ENCODE results near the gene CDH23. TPM values are rescaled to one million over a fixed set of nuclear protein-coding genes. Genes with fewer than 3 reads are reported as not detected.

The CDH23 gene
- total RNA-seq, 1 experiment from 2014 or later, result 0.34 TPM

DNA sequence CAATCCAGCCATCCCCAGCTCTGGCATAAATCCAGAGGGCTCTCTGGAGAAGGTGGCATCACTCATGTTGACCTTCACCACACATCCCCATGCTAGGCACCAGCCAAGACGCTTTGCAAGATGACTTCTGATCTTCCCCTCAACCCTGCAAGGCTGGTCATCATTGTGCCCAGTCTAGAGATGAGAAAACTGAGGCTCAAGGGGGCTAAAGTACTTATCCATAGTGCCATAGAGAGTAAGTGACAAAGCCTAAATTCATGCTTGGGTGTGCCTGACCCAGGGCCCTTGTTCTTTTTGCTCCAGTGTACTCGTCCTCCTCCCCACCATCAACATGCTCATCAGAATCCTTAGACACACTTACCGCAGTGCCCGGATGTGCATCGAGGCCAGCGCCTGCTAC, 324.6 kb downstream of the CDH23 start:
- Mint-ChIP-seq H3K27me3 (ENCODE audit: insufficient read depth, unreplicated experiment) (no peaks in the 10 kb centered on the region), H3K27ac (ENCODE audit: unreplicated experiment) (no peak overlapping the region), H3K4me3 (ENCODE audit: unreplicated experiment) (no peak overlapping the region), H3K9me3 (ENCODE audit: unreplicated experiment) (peaks cover 8% of the 10 kb centered on the region), H3K36me3 (ENCODE audit: insufficient read depth, unreplicated experiment) (no peaks in the 10 kb centered on the region), H3K4me1 (ENCODE audit: low read depth, unreplicated experiment) (peaks cover 8% of the 10 kb centered on the region)
- ChIA-PET CTCF (no interaction called here), POLR2A (no interaction called here)
- H3K9me3 ChIP-seq, result no peaks in the 10 kb centered on the region
- DNase-seq, result no peak
- peaks cover 2% of the 10 kb centered on the region; the same call in 1 of the 2 replicates for H3K4me1 ChIP-seq
- H3K4me3 ChIP-seq (ENCODE audit: low read depth, low read length), result no peak overlapping the region
- H3K36me3 ChIP-seq (ENCODE audit: control insufficient read depth, insufficient read depth, low read length), result no peaks in the 10 kb centered on the region
- intact Hi-C loops (cut with micrococcal nuclease; ENCODE audit: unreplicated experiment), result no loop called here
- 0 out of 2 replicates have a peak, but pooled peaks cover 1% of the 10 kb centered on the region for H3K27me3 ChIP-seq (replicated peaks; ENCODE audit: control insufficient read depth, insufficient read depth, low read length)
- BruUV-seq (replicated peaks), result no TSS peak
- TF ChIP-seq, protein P1, sequence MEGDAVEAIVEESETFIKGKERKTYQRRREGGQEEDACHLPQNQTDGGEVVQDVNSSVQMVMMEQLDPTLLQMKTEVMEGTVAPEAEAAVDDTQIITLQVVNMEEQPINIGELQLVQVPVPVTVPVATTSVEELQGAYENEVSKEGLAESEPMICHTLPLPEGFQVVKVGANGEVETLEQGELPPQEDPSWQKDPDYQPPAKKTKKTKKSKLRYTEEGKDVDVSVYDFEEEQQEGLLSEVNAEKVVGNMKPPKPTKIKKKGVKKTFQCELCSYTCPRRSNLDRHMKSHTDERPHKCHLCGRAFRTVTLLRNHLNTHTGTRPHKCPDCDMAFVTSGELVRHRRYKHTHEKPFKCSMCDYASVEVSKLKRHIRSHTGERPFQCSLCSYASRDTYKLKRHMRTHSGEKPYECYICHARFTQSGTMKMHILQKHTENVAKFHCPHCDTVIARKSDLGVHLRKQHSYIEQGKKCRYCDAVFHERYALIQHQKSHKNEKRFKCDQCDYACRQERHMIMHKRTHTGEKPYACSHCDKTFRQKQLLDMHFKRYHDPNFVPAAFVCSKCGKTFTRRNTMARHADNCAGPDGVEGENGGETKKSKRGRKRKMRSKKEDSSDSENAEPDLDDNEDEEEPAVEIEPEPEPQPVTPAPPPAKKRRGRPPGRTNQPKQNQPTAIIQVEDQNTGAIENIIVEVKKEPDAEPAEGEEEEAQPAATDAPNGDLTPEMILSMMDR (IDR thresholded peaks at IDR 0.05; ENCODE audit: insufficient read depth in 1 of 2, low read depth in 1 of 2, low read length in 1 of 2, severe bottlenecking in 1 of 2, unreplicated experiment in 1 of 2), result no peak

DNA sequence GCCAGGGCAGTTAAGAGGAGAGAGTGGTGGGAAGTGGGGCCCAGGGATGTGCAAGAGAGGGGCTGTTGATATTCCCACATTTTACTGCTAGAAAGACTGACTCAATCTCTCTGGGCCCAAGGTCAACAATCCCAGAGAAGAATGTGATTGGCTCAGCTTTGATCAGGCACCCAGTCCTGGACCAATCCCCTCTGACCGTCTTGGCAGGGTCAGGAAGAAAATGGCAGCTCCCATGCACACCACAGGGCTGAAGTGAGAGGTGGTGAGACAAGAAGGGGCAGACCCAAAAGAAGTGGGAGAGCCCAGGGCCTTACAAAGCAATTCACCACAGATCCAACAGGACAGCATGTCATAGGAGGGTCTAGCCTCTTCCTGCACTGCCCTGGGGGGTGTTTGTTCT, 326.1 kb downstream of the CDH23 start:
- H3K4me1 Mint-ChIP-seq (ENCODE audit: low read depth, unreplicated experiment), result peaks cover 15% of the 10 kb centered on the region
- ChIA-PET CTCF (no interaction called here), POLR2A (no interaction called here)
- no peaks in the 10 kb centered on the region for H3K36me3 Mint-ChIP-seq (ENCODE audit: insufficient read depth, unreplicated experiment)
- H3K4me3 Mint-ChIP-seq (ENCODE audit: unreplicated experiment), result no peak overlapping the region
- DNase-seq, result no peak
- peaks cover 8% of the 10 kb centered on the region for H3K9me3 Mint-ChIP-seq (ENCODE audit: unreplicated experiment)
- H3K27me3 Mint-ChIP-seq (ENCODE audit: insufficient read depth, unreplicated experiment), result no peaks in the 10 kb centered on the region
- Histone ChIP-seq H3K9me3 (no peaks in the 10 kb centered on the region), H3K4me3 (ENCODE audit: low read depth, low read length) (no peak overlapping the region), H3K36me3 (ENCODE audit: control insufficient read depth, insufficient read depth, low read length) (no peaks in the 10 kb centered on the region), H3K4me1 (peaks cover 10% of the 10 kb centered on the region; the same call in 1 of the 2 replicates), H3K27me3 (replicated peaks; ENCODE audit: control insufficient read depth, insufficient read depth, low read length) (0 out of 2 replicates have a peak, but pooled peaks cover 1% of the 10 kb centered on the region)
- TF ChIP-seq, protein P1 (IDR thresholded peaks at IDR 0.05; ENCODE audit: insufficient read depth in 1 of 2, low read depth in 1 of 2, low read length in 1 of 2, severe bottlenecking in 1 of 2, unreplicated experiment in 1 of 2), result no peak
- no TSS peak for BruUV-seq (replicated peaks)
- no peak overlapping the region for H3K27ac Mint-ChIP-seq (ENCODE audit: unreplicated experiment)
- intact Hi-C loops (cut with micrococcal nuclease; ENCODE audit: unreplicated experiment), result no loop called here

DNA sequence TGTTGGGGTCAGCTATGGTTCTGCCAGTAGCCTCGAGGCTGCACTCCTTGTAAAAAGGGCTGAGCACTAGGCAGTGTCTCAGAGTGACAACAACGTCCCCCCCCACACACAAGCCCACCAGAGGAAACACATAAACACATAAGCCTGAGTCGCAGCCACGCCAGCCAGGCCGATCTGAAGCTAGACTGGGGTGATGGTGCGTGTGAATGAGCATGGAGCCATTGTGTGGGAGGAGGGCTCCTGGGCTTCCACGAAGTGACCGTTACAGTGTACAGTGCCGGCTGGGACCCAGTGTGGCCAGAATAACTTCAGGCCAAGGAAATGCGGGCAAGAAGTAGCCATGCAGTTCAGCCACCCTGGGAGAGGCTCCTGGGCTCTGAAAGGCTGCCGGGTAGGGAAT, 326.6 kb downstream of the CDH23 start:
- ChIA-PET CTCF (interaction anchor here (0.5 to 0.9 kb wide), 2 partner anchors 63 to 201 kb away, joined by 3 to 4 read pairs; no protein-coding TSS in a partner anchor), POLR2A (no interaction called here)
- Mint-ChIP-seq H3K27ac (ENCODE audit: unreplicated experiment) (no peak overlapping the region), H3K4me1 (ENCODE audit: low read depth, unreplicated experiment) (peaks cover 15% of the 10 kb centered on the region), H3K4me3 (ENCODE audit: unreplicated experiment) (no peak overlapping the region), H3K36me3 (ENCODE audit: insufficient read depth, unreplicated experiment) (no peaks in the 10 kb centered on the region), H3K27me3 (ENCODE audit: insufficient read depth, unreplicated experiment) (no peaks in the 10 kb centered on the region), H3K9me3 (ENCODE audit: unreplicated experiment) (peaks cover 8% of the 10 kb centered on the region)
- Histone ChIP-seq H3K36me3 (ENCODE audit: control insufficient read depth, insufficient read depth, low read length) (no peaks in the 10 kb centered on the region), H3K4me3 (ENCODE audit: low read depth, low read length) (no peak overlapping the region), H3K27me3 (replicated peaks; ENCODE audit: control insufficient read depth, insufficient read depth, low read length) (0 out of 2 replicates have a peak, but pooled peaks cover 1% of the 10 kb centered on the region), H3K4me1 (peaks cover 11% of the 10 kb centered on the region; the same call in 1 of the 2 replicates), H3K9me3 (no peaks in the 10 kb centered on the region)
- no peak for DNase-seq
- intact Hi-C loops (cut with micrococcal nuclease; ENCODE audit: unreplicated experiment), result no loop called here
- BruUV-seq (replicated peaks), result no TSS peak
- TF ChIP-seq, protein P1 (IDR thresholded peaks at IDR 0.05; ENCODE audit: insufficient read depth in 1 of 2, low read depth in 1 of 2, low read length in 1 of 2, severe bottlenecking in 1 of 2, unreplicated experiment in 1 of 2), result no peak

All from Caco-2 (cell line).